GM21737 (cell line): ENCODE measurements around the gene NIM1K.
A peak's percentile ranks its signal among the peaks of the same experiment; 100 is the strongest.
"Not testable (repeated sequence)": the region's sequence is repeated elsewhere in the genome, so short reads cannot be mapped to it uniquely, and the experiment has no call there.

ENCODE experiments used
- ATAC-seq: cut with Tn5 transposase; IDR thresholded peaks from one replicate; pipeline ENCODE4 v1.9.1; 2021; ENCODE audit warnings: mild to moderate bottlenecking, moderate library complexity; ENCODE audit not compliant: unreplicated experiment

Gene NIM1K

DNA sequence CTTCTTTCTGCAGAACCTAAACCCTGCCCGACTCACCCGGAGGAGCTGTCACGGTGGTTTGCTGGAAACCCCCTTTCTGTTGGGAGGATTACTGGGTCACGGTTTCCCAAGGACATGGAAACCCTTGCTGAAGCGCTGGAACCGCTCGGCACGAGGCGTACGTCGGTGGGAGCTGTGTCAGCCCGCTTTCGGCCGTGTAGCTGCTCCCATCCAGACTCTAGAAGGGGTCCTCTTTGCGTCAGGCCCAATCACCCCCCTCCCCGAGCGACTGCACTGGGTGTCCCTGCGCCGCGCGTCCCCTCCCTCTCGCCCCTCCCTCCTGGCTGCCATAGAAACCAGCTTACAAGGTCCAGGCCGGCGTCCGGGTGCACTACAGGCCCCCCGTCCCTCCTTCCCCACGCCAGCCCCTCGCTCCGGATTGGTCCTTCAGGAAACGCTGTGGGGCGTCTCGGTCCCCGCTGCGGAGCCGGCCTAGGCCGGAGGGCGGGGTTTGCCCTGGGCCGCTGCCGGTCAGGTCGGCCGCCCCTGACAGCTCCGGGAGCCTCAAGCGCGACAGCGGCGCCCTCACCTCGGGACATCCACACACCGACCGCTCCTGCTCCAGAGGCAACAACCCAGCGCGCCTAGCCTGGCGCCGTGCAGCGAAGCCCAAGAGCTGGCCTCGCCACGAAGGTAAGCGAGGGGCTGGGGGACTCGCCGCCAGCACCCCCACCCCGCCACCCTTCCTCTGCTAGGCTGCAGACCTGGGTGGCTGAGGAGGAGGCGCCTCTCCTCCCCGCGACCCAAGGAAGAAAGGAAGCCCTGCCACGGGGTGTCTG lies at the start of gene NIM1K:
Gene NIM1K (plus strand): TSS at position 486 of the 818 bp plus-strand sequence. CDS start 53,551 bp downstream, outside the sequence.
- peak; percentile 73 for ATAC-seq

- ATAC-seq: no peak
Observed at GRCh38 chr5:43145071-43145470, 47.0 kb upstream of the NIM1K start.

GRCh38 chr5:43146958-43147357 lies 45.1 kb upstream of the NIM1K start:
- ATAC-seq: no peak

- no peak for ATAC-seq
Observed at GRCh38 chr5:43148417-43148816, 43.6 kb upstream of the NIM1K start.

GRCh38 chr5:43149231-43149630 lies 42.8 kb upstream of the NIM1K start:
- ATAC-seq: no peak

- ATAC-seq: no peak
Observed at GRCh38 chr5:43150075-43150474, 42.0 kb upstream of the NIM1K start.

- no peak for ATAC-seq
Observed at GRCh38 chr5:43150748-43151147, 41.3 kb upstream of the NIM1K start.

- ATAC-seq: no peak
Observed at GRCh38 chr5:43152946-43153345, 39.1 kb upstream of the NIM1K start.

DNA sequence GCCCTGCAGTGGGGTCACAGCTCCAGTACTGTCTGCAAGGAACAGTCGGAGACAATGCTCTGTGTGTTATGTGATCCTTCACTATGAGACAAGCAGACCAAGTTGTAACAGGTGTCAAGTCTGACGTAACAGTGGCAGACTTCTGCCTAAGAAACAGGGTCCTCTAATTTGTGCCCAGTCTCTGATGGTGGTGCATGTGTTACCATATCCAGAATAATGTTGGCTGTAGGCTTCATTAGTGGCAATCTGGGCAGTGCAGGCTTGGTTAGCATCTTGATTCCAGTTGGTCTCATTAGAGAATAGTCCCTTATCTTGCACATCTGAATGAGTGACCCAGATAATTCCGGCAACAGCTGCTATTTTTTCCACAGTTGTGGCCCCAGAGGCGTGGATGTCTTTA lies 37.6 kb upstream of the NIM1K start:
- no peak for ATAC-seq

DNA sequence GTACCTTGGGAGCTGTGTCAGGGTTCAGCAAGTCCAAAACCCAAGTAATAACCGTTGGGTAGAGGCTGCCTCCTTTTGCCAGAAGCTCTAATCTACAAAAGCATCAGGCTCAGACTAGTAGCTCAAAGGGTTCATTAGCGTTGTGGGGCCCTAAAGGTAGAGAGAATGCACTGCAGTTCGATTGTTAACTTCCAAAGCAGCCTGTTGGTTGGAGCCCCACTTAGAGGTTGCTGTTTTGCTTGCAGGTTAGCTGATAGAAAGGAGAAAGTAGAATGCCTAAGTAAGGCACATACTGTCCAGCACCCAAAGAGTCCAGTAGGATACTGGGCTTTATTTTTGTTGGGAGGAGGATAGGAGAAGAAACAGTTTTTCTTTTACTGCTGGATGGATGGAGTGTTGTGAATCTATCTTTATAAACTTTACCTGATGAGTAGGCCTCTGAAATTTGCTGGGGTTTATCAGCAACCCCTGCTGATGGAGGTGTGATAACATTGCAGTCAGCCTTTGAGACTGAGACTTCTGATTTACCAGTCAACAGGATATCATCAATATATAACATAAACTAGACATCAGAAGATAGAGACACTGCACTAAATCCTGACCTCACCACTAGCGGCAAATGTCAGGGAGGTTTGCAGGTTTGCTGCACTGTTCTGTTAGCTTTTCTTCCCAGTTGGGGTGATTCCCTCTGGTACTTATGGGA lies 36.5 kb upstream of the NIM1K start:
- no peak for ATAC-seq

DNA sequence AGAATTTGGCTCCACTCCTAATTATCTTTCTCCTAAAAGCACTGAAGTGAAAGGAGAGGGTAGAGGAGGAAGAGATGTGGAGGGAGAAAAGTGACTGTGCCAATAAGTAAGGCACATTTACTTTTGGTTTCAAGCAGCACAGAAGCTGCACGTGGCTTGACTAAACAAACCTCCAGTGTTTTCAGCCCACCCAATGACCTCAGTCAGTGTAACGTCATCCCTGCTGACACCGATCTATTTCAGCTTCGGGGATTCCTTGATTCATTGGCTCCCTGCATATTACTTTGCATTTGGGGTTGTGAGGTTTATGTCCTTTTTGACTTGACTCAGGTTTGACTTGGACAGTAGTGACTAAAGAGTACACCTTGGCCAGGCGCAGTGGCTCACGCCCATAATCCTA lies 35.6 kb upstream of the NIM1K start:
- ATAC-seq: no peak

DNA sequence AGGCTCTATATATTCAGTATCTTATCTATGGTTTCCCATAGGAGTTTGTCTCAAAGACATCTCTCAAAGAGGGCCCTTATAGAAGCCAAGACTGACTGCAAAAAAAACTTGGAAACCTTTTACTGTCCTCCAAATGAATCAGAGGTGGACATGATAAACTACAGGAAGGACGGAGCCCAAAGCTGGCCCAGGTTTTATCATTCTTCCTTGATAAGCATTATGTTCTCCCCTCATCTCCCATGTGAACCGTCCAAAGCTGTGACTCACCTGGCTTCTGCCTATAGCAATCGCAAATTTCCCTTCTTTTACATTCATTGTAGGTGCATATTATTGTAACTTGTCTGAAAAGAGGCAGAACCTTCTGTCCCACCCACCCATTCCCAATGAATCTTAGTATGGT lies 35.0 kb upstream of the NIM1K start:
- no peak for ATAC-seq

- ATAC-seq: no peak
Observed at GRCh38 chr5:43161244-43161643, 30.8 kb upstream of the NIM1K start.

- not testable (repeated sequence) for ATAC-seq
Observed at GRCh38 chr5:43164801-43165200, 27.2 kb upstream of the NIM1K start.

GRCh38 chr5:43165323-43165722 lies 26.7 kb upstream of the NIM1K start:
- no peak for ATAC-seq

DNA sequence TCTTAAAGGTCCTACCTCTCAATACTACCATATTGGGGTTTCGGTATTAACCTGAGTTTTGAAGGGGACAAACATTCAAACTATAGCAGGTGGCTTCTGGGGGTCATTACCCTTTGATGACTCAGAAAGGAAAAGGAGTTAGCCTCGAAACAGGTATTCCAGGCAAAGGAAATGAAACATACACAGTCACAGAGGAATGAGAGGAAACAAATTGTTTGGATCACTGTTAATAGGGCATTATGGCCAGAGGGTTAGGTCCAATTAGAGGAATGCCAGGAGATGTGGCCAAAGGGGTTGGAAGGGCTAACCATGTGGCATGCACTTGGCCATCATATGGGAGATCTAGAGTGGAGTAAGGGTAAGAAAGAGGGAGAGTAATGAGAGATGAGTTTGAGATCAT lies 23.9 kb upstream of the NIM1K start:
- ATAC-seq: no peak

DNA sequence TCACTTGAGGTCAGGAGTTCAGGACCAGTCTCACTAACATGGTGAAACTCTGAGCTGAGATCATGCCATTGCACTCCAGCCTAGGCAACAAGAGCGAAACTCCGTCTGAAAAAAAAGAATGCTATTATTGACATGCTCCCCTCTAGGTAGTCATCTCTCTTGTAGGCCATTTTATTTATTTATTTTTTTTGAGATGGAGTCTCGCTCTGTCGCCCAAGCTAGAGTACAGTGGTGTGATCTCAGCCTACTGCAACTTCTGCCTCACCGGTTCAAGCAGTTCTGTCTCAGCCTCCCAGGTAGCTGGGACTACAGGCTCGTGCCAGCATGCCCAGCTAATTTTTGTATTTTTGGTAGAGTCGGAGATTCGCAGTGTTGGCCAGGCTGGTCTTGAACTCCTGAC lies 20.6 kb upstream of the NIM1K start:
- no peak for ATAC-seq

GRCh38 chr5:43171926-43172325 lies 20.1 kb upstream of the NIM1K start:
- ATAC-seq: no peak

GRCh38 chr5:43172779-43173178 lies 19.2 kb upstream of the NIM1K start:
- ATAC-seq: no peak

DNA sequence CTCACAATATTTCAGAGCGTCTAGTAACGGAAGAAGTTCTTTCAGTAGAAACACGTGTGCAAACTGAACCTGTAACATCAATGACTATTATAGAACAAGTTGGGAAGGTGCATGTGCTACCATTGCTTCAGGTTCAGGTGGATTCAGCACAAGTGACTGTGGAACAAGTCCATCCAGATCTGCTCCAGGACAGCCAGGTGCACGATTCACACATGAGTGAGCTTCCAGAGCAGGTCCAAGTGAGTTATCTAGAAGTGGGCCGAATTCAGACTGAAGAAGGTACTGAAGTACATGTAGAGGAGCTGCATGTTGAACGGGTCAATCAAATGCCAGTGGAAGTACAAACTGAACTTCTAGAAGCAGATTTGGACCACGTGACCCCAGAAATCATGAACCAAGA lies 17.4 kb upstream of the NIM1K start:
- no peak for ATAC-seq

GRCh38 chr5:43179836-43180235 lies 12.2 kb upstream of the NIM1K start:
- ATAC-seq: no peak

DNA sequence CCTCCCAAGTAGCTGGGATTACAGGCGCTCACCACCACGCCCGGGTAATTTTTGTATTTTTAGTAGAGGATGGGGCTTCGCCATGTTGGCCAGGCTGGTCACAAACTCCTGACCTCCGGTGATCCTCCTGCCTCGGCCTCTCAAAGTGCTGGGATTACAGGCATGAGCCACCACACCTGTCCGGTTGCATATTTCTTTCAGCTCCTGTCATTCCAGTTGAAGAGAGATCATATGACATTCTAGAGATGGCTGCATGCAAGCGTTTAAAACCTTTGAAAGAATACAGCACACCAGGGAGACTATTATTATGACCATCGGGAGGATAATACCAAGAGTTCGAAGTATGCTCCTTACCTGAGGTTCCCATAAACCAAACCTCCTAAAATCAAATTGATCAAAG lies 9.6 kb upstream of the NIM1K start:
- no peak for ATAC-seq
